SK-N-SH (cell line): ENCODE measurements around the gene KIF1A.

Experiments
- GABPA ChIP-seq: IDR thresholded peaks from 2 replicates; pipeline ENCODE4 v1.4.0; 2012; ENCODE audit warnings: low read depth, mild to moderate bottlenecking
- RAD21 ChIP-seq: IDR thresholded peaks from 2 replicates; pipeline ENCODE4 v1.6.1; 2012; ENCODE audit warnings: mild to moderate bottlenecking, low read length
- SMC3 ChIP-seq: IDR thresholded peaks from 2 replicates; pipeline ENCODE4 v1.6.1; 2012; ENCODE audit warnings: low read depth, low read length, improper control_type of control experiment

DNA sequence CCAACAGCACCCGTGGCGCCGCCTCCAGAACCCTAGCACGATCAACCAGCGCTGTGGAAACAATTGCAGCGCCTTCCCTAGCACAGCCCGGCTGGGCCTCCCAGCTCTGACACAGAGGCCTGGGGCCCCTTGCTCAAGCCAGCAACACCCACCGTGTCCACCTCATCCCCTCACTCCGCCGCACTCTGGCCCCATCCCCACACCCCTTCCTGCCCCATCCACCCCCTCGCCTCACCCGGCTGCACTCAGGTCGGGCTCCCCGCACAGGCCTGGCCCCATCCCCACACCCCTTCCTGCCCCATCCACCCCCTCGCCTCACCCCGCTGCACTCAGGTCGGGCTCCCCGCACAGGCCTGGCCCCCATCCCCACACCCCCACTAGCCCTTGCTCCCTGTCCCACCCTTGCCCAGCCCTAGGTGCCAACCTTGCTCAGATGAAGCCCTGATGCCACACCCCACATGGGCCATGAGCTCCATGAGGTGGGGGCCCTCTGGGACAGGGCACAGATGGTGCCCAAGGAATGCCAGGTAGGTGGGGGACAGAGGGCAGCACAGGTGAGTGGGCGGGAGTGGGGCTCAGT lies 28.7 kb downstream of the KIF1A start:
- TF ChIP-seq RAD21 = no peak
- TF ChIP-seq GABPA = no peak
- TF ChIP-seq SMC3 = no peak
